Fibroblast of pulmonary artery (primary cell): ENCODE results near the gene OGFR.

ENCODE experiments used
- DNase-seq: peaks from one replicate; pipeline ENCODE4 v3.0.0-alpha.2; 2010; ENCODE audit warnings: low read depth
- H3K4me3 ChIP-seq: replicated peaks from 2 replicates; pipeline ENCODE4 v1.5.1; 2011; ENCODE audit warnings: low read depth, mild to moderate bottlenecking, control low read depth, low read length, moderate library complexity
- TF ChIP-seq, protein P1 (sequence below): IDR thresholded peaks from 2 replicates; pipeline ENCODE4 v1.5.1; 2011; ENCODE audit warnings: mild to moderate bottlenecking, control low read depth, low read length, inconsistent platforms; ENCODE audit errors: missing control alignments

Gene OGFR

DNA sequence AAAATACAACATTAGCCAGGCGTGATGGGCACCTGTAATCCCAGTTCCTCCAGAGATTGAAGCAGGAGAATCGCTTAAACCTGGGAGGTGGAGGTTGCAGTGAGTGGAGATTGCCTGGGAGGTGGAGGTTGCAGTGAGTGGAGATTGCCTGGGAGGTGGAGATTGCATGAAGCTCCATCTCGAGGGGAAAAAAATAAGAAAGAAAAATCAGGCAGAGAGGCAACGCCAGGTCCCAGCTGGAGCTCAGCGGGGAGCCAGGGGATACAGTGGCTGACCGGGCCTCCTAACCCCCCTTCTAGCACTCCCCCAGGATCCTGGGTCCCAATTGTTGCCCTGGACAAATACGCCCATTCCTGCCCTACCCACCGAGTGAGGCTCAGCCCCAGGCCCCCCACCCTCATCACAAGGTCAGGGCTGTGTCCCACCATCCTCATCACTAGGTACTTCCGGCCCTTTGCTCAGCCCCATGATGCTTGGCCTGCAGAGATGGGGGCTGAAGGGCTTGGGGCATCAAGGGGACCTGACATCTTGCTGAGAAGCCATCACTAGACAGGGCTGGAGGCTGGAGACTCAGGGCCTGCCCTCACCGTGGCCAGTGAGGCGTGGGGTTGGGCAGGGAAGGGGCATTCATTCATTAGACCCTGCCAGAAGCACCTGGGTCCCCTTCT is 1.9 kb downstream of the OGFR start:
- peak overlapping the region; percentile 72 for H3K4me3 ChIP-seq
- no peak for DNase-seq
- TF ChIP-seq, protein P1, sequence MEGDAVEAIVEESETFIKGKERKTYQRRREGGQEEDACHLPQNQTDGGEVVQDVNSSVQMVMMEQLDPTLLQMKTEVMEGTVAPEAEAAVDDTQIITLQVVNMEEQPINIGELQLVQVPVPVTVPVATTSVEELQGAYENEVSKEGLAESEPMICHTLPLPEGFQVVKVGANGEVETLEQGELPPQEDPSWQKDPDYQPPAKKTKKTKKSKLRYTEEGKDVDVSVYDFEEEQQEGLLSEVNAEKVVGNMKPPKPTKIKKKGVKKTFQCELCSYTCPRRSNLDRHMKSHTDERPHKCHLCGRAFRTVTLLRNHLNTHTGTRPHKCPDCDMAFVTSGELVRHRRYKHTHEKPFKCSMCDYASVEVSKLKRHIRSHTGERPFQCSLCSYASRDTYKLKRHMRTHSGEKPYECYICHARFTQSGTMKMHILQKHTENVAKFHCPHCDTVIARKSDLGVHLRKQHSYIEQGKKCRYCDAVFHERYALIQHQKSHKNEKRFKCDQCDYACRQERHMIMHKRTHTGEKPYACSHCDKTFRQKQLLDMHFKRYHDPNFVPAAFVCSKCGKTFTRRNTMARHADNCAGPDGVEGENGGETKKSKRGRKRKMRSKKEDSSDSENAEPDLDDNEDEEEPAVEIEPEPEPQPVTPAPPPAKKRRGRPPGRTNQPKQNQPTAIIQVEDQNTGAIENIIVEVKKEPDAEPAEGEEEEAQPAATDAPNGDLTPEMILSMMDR: no peak

DNA sequence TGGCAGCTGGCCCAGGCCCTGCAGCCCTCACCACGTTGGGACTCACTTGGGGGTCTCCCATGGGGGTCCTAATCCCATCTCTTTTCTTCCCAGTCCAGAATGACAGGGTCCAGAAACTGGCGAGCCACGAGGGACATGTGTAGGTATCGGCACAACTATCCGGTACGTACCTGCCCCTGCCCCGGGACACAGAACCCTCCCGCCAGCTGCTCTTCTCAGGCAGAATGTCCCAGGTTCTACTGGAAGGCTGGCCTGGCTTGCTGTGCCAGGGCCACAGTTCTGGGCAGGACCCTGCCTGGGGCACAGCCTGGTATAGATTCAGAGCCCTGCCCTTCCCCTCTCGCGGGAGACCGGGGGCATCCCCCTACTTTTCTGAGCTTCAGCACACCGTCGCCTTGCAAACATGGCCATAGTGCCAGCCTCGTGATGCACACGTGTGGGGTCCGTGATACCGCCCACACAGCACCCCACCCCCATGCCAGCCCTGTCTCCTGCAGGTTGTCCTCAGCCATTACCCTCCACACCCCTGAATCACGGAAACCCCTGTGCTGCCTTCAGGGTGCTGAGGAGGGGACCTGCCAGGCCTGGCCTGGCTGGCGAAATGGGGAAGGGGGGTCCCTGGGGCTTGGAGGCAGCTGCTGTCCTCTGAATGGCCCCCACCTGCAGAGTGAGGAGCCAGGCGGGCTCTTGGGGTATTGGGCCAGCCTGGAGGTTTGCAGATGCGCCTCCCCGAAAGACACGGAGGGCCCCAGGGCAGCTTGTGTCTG is 3.0 kb downstream of the OGFR start:
- DNase-seq: no peak
- no peak overlapping the region for H3K4me3 ChIP-seq
- TF ChIP-seq, protein P1: no peak

DNA sequence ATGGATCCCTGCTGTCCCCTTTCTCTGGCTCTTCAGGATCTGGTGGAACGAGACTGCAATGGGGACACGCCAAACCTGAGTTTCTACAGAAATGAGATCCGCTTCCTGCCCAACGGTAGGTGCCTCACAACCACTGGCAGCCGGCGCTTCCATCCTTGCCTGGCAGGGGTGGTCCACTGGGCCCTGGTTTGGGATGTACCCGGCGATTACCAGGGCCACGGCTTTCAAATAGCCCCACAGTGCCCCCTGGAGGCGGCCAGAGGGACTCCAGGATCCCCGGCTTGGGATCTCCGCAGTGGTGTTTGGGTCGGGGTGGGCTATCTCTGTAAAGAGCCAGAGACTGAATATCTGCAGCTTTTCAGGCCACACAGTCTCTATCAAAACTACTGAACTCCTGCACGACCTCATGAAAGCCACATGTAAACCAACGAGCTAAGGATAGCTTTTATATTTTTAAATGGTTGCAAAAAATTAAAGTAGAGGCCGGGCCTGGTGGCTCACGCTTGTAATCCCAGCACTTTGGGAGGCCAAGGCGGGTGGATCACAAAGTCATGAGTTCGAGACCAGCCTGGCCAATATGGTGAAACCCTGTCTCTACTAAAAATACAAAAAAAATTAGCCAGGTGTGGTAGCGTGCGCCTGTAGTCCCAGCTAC is 3.7 kb downstream of the OGFR start:
- H3K4me3 ChIP-seq: no peak overlapping the region
- peak; percentile 62 for DNase-seq
- TF ChIP-seq, protein P1: peak; percentile 91

DNA sequence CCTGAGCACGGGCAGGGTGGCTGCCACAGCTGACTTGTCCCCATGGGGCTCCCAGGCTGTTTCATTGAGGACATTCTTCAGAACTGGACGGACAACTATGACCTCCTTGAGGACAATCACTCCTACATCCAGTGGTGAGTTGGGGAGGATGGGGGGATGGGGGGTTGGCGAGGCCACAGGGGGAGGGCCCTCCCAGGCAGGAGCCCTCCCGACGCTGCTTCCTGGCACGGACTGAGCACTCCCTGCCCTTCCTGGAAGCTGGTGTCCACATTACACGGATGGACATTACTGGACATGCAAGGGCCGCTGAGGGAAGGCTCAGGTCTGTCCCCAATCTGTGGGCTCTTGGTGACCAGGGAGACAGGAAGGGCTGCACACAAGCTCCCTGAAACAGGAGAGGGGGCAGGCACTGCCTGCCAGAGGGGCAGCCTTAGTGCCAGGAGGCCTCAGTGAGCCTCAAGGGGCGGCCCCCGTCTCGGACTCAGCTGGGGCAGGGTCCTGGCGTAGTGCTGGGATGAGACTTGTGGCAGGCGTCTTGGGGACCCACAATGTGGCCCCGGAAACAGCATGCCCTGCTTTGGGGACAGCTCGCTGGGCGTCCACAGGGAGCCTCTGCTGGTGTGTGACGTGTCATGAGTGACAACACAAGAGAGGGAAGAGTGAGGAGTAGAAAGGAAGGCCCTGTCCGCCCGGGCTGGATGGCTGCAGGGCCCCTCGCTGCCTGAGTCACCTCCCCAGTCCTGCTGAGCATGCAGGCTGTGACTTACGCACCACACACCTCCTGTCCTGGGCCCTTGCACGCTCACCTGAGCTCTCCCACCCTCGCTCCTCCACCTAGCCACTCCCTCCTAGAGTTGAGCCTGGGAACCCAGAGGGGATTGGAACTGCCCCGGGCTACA is 5.1 kb downstream of the OGFR start:
- TF ChIP-seq, protein P1: no peak
- no peak for DNase-seq
- no peak overlapping the region for H3K4me3 ChIP-seq

DNA sequence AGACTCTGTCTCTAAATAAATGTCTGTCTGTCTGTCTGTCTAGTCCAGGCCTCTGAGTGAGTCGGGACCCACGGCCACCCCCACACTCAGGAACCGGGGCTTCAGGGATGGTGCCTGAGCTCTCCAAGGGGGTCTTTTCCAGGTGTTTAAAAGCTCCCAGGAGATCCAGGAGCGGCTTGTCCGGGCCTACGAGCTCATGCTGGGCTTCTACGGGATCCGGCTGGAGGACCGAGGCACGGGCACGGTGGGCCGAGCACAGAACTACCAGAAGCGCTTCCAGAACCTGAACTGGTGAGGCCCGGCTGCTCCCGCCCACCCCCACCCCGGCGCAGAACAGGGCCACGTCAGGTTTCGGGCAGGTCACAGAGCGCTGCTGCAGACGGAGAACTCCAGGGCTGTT is 6.7 kb downstream of the OGFR start:
- TF ChIP-seq, protein P1: no peak
- no peak for DNase-seq
- no peak overlapping the region for H3K4me3 ChIP-seq

DNA sequence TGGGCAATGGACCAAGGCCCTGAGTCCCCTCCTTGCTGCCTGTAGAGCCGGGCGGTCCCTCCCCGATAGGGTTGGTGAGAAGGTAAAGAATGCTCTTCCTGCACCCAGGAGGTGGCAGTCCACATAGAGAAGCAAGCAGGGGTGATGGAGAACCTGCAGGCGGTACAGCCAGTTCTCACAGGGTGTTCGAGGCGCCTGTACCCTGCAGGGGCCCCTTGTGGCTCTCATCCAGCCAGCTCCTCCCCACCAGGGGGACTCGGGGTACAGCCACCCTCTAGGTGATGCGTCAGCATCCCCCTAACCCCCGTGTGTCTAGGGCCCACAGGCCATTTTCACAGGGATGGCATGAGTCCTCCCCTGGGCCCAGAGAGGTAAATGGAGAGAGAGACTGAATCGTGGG is 7.1 kb downstream of the OGFR start:
- no peak overlapping the region for H3K4me3 ChIP-seq
- no peak for DNase-seq
- TF ChIP-seq, protein P1: no peak
